Germinal center (tissue), 1 donor: ENCODE measurements around the gene PAX9.

ENCODE experiments used
- DNase-seq: peaks from one replicate; pipeline ENCODE4 v3.0.0; 2012; ENCODE audit warnings: mixed read lengths, low spot score

The PAX9 gene

GRCh38 chr14:36661506-36662257 is at the start of gene PAX9:
Gene PAX9, plus strand, starts transcription at chr14:36661860. Its CDS starts 230 bp downstream, at chr14:36662090.
- DNase-seq: peak; percentile 78

- no peak for DNase-seq
These were observed 43.8 kb upstream of the PAX9 start for GRCh38 chr14:36617824-36618223.

GRCh38 chr14:36618641-36619040 is 43.0 kb upstream of the PAX9 start:
- no peak for DNase-seq

- no peak for DNase-seq
These were observed 42.5 kb upstream of the PAX9 start for GRCh38 chr14:36619131-36619530.

- no peak for DNase-seq
These were observed 41.8 kb upstream of the PAX9 start for GRCh38 chr14:36619853-36620252.

- DNase-seq: no peak
These were observed 36.6 kb upstream of the PAX9 start for GRCh38 chr14:36625014-36625413.

- no peak for DNase-seq
These were observed 36.2 kb upstream of the PAX9 start for GRCh38 chr14:36625436-36625835.

GRCh38 chr14:36626151-36626550 is 35.5 kb upstream of the PAX9 start:
- DNase-seq: no peak

- no peak for DNase-seq
These were observed 33.7 kb upstream of the PAX9 start for GRCh38 chr14:36627981-36628380.

GRCh38 chr14:36633580-36633979 is 28.1 kb upstream of the PAX9 start:
- DNase-seq: no peak

- no peak for DNase-seq
These were observed 14.8 kb upstream of the PAX9 start for GRCh38 chr14:36646664-36647416.

- no peak for DNase-seq
These were observed 14.2 kb upstream of the PAX9 start for GRCh38 chr14:36647417-36647823.

- no peak for DNase-seq
These were observed 13.6 kb upstream of the PAX9 start for GRCh38 chr14:36647824-36648753.

- no peak for DNase-seq
These were observed 11.6 kb upstream of the PAX9 start for GRCh38 chr14:36649872-36650650.

GRCh38 chr14:36652542-36653201 is 9.0 kb upstream of the PAX9 start:
- DNase-seq: no peak

- no peak for DNase-seq
These were observed 8.2 kb upstream of the PAX9 start for GRCh38 chr14:36653413-36653812.

- no peak for DNase-seq
These were observed 7.5 kb upstream of the PAX9 start for GRCh38 chr14:36653962-36654793.

- no peak for DNase-seq
These were observed 6.8 kb upstream of the PAX9 start for GRCh38 chr14:36654794-36655381.

GRCh38 chr14:36655571-36655962 is 6.1 kb upstream of the PAX9 start:
- no peak for DNase-seq
